Urinary bladder (tissue), 2 donors: ENCODE data around the gene DDOST. TPM values are rescaled to one million over a fixed set of nuclear protein-coding genes. Genes with fewer than 3 reads are reported as not detected.

Experiments
- polyA plus RNA-seq: library from polyadenylated mRNA; stranded (reverse); fragments of 200-250 nt; gene quantifications from one replicate; pipeline ENCODE4 v1.2.3, GENCODE V29; 2013
- total RNA-seq: library from RNA; depleted of rRNA; stranded (reverse); fragments of >200 nt; gene quantifications from one replicate; pipeline ENCODE4 v1.2.3, GENCODE V29; 2014
- donor health status: healthy.

DDOST gene
- total and polyA plus RNA-seq, 2 donors: 132 to 169 TPM

Other genes with a start within 250 kb of the DDOST start
- 17.1 TPM for gene CAMK2N1, start 175.2 kb downstream of the DDOST start, total RNA-seq
- gene CAMK2N1, start 175.2 kb downstream of the DDOST start, polyA plus RNA-seq: 22.0 TPM
- 13.9 TPM for gene MUL1, start 153.2 kb downstream of the DDOST start, total RNA-seq
- gene MUL1, start 153.2 kb downstream of the DDOST start, polyA plus RNA-seq: 36.5 TPM
- gene FAM43B, start 108.8 kb downstream of the DDOST start, total RNA-seq: 1.1 TPM
- gene FAM43B, start 108.8 kb downstream of the DDOST start, polyA plus RNA-seq: 0.37 TPM
- gene CDA, start 72.3 kb downstream of the DDOST start, total RNA-seq: 0.53 TPM
- 5.1 TPM for gene CDA, start 72.3 kb downstream of the DDOST start, polyA plus RNA-seq
- gene PINK1, start 27.9 kb downstream of the DDOST start, total RNA-seq: 37.3 TPM
- 112 TPM for gene PINK1, start 27.9 kb downstream of the DDOST start, polyA plus RNA-seq
- gene KIF17, start 56.6 kb upstream of the DDOST start, total RNA-seq: 2.0 TPM
- gene KIF17, start 56.6 kb upstream of the DDOST start, polyA plus RNA-seq: 3.2 TPM
- not detected for gene SH2D5, start 71.3 kb upstream of the DDOST start, total RNA-seq
- gene SH2D5, start 71.3 kb upstream of the DDOST start, polyA plus RNA-seq: 0.10 TPM
- gene HP1BP3, start 125.9 kb upstream of the DDOST start, total RNA-seq: 385 TPM
- gene HP1BP3, start 125.9 kb upstream of the DDOST start, polyA plus RNA-seq: 186 TPM